SU-DHL-6 (cell line): ENCODE data around the gene KIF4A.

Experiments used
- CTCF ChIP-seq: fragments of 200-600 bp; sonication (generic); IDR thresholded peaks from one replicate; pipeline ENCODE4 v1.5.1; 2017; ENCODE audit warnings: antibody characterized with exemption, mild to moderate bottlenecking, low read length, moderate library complexity; ENCODE audit not compliant: insufficient read depth, poor library complexity, severe bottlenecking
- EZH2phosphoT487 ChIP-seq: fragments of 200-600 bp; sonication (generic), shearing (Covaris generic); conservative IDR thresholded peaks from 2 replicates; pipeline ENCODE4 v1.6.1; 2018; ENCODE audit warnings: mild to moderate bottlenecking, antibody characterized with exemption, low read length, moderate library complexity, mixed read lengths

GRCh38 chrX:70429759-70430158 lies 139.9 kb downstream of the KIF4A start:
- no peak for TF ChIP-seq CTCF
- no peak for TF ChIP-seq EZH2phosphoT487
